CD4-positive, alpha-beta T cell treated with Interleukin-6 for 4 hours (primary cell): ENCODE data around the gene GREB1L.
"Not testable (repeated sequence)": the region's sequence is repeated elsewhere in the genome, so short reads cannot be mapped to it uniquely, and the experiment has no call there.

Experiments used
- DNase-seq: peaks from one replicate; pipeline ENCODE4 v3.0.0-alpha.2; 2020; ENCODE audit warnings: mixed read lengths

The GREB1L gene

GRCh38 chr18:21309248-21309647 is 67.2 kb downstream of the GREB1L start:
- no peak for DNase-seq

GRCh38 chr18:21311980-21312379 is 69.9 kb downstream of the GREB1L start:
- DNase-seq: not testable (repeated sequence)

GRCh38 chr18:21313576-21313975 is 71.5 kb downstream of the GREB1L start:
- no peak for DNase-seq

GRCh38 chr18:21314724-21315123 is 72.7 kb downstream of the GREB1L start:
- no peak for DNase-seq

GRCh38 chr18:21315126-21315525 is 73.1 kb downstream of the GREB1L start:
- DNase-seq: not testable (repeated sequence)

DNA sequence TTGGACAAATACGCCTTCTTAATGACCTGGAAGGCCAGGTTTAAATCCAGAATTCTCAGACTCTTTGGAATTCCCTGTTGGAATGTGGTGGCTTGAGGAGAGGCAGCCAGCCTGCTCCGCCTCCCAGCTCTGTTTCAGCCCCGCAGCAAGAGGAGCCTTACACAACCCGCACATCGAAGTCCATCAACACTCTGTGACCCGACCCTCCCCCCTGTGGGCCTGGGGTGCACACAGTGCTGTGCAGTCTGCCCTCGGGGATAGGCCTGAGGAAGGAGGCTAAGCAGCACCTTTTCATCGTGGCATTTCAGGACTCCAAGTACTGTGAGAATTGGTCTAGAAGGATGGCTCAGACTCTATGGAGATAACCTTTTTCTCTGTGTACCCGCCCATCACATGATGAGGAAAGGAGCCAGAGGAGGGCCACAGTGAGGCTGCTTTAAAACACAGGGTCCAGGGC is 73.7 kb downstream of the GREB1L start:
- DNase-seq: no peak

GRCh38 chr18:21316296-21316695 is 74.3 kb downstream of the GREB1L start:
- no peak for DNase-seq

GRCh38 chr18:21321711-21322110 is 79.7 kb downstream of the GREB1L start:
- no peak for DNase-seq

DNA sequence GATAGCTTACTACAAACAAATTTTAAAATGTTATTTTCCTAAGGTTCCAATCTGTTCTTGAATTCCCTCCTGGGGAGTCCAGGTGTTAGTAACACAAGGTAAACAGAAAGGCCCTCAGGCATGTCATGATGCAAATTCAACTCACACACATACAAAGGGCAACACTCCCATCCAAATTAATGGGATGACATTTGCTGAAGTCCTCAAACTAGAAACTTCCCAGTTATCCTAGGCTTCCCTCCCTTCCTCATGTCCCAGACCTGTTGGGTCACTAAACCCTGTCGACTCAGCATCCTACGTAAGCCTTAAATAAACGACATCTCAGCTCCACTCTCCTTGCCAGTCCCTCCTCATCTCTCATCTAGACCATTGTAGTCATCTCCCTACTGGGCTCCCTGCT is 85.1 kb downstream of the GREB1L start:
- DNase-seq: no peak

- no peak for DNase-seq
Measured at GRCh38 chr18:21330122-21330701, 88.2 kb downstream of the GREB1L start.

DNA sequence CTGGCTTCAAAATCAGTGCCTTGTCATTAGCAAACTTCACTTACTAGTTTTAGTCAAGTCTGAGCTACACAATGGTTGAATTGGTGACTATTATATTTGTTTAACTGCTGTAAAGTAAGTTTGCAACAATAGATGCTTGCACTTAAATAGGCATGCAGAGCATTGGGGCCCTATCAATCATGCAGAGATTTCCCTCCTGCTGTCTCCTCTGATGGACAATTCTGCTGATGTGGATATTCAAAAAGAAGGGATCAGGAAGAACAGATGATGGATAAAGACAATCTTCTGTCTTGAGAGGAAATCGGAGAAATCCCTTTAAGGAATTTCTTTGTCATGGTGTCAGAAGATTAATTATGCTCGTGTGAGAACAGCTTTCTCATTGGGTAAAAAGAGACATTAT is 89.0 kb downstream of the GREB1L start:
- no peak for DNase-seq

GRCh38 chr18:21335927-21336488 is 94.0 kb downstream of the GREB1L start:
- DNase-seq: no peak

DNA sequence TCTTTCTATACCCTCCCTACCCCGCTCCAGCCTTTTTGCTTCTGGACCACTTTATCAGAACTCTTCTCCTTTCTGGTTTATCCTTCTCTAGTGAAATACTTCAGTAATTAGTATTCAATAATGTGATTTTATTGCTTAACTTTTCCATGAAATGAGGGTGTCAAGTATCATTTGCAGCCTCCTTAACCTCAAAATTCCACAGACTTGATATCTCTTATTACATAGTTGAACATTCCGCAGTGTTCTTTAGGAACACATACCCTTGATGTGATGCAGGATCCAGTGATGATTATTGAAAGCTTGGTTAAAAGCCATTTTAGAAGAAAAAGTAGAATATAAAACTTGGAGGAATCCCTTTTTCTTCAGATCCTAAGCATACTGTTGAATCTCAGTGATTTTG is 94.8 kb downstream of the GREB1L start:
- DNase-seq: no peak

DNA sequence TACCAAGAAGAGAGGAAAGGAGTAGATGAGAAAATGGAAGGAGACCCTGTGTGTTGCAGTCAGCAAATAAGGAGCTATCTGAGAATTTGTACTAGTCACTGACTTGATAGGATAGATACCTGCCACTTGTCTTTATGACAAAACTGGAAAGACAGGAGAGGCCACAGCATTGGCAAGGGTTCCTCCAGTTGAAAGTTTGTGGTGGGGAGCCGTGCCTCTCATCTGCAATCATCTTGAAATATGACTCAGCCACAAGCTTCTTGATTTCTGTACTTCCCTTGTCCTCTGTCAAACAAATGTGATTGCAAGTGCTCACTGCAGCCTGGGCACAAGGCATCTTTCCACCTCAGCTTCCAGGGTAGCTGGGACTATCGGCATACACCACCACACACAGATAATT is 99.1 kb downstream of the GREB1L start:
- no peak for DNase-seq

DNA sequence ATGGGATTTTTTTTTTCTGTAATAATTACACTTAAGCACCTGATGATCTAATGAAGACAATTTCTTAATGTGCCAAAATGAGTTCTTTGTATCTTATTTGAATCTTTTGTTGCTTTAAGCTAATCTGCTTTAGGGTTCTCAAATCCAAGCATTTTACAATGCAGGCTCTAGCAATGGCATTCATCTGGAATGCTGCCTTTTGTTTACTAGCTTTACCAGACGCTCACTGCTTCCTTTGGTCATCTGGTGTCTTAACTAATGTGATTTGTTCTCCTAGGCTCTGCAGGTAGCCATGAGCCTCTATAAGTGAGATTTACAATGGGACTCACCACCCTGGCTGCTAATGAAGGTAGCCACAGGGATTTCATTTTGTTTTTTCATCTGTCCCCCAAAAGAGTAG is 100.3 kb downstream of the GREB1L start:
- no peak for DNase-seq

GRCh38 chr18:21344860-21345259 is 102.8 kb downstream of the GREB1L start:
- no peak for DNase-seq

GRCh38 chr18:21345840-21346239 is 103.8 kb downstream of the GREB1L start:
- no peak for DNase-seq

- no peak for DNase-seq
Measured at GRCh38 chr18:21359746-21360145, 117.7 kb downstream of the GREB1L start.

- DNase-seq: no peak
Measured at GRCh38 chr18:21361307-21361880, 119.4 kb downstream of the GREB1L start.

DNA sequence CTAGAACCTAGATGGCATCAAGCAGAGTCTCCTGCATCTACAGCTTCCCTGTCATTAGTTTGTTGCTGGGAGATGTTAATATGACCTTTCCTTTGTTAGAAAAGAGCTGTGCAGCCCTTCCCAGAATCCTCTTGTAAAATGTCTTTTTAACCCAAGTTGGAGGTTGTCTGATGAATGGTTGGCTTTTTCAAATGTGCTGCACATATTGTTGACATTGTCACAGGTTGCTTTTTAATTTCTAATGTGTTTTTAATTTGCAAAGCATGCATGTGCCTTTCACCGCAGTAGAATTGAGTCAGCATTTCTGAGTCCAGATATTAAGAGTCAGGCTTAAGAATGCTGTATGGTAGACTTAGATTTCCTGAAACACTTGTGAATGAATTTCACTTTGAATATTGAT is 120.8 kb downstream of the GREB1L start:
- no peak for DNase-seq

DNA sequence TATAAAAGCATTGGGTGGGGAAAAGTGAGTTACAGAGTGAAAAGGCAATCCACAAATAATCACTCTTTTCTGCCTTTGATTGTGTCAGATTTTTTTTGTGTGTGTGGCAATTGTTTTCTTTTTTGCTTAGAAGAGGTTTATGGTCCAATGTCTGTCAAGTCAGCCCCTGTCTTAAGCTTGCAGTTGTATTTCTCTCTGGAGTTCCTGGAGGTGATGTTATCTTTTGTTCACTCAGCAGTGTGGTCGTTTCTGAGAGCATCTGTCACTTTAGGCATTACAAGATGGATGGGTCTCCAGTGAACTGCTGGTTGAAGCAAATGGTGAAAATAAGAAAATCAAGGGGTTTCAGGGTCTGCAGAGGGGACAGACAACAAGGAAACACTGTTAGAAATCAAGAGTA is 121.3 kb downstream of the GREB1L start:
- no peak for DNase-seq

DNA sequence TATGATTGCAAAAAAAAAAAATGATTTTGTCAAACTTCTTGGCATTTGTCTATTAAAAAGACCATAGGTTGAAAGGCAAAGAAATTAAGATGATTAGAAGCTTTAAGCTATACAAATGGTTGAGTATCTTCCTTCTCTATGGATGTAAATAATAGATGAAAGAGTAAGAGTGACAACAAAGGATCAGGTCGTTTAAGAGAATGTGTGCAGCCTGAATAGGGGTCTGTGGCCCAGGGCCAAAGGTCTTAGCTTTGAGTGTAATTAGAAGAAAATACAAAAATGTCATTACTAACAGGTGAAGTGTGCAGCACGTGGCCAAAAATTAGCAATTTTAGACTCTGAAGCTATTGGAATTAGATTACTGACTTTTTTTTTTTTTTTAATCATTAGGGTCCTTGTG is 122.4 kb downstream of the GREB1L start:
- DNase-seq: no peak

- DNase-seq: no peak
Measured at GRCh38 chr18:21366896-21367295, 124.9 kb downstream of the GREB1L start.

DNA sequence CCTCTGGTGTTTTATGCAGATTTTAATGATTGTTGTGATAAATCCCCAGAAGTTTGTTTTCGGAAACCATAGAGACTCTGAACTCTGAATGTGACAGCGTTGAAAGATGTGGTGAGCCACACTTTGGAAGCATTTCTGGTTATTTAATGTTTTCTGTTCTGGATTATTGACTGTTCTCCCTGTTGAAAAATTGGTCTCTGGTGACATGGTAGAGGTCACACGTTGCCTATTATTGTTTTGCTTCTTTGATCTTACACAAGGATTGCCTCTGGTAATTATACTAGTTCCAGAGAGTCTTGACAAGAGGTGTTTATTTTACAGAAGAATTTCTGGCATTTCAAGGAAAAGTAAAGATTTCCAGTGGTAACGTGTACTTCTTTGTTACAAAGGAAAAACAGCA is 127.1 kb downstream of the GREB1L start:
- DNase-seq: no peak

DNA sequence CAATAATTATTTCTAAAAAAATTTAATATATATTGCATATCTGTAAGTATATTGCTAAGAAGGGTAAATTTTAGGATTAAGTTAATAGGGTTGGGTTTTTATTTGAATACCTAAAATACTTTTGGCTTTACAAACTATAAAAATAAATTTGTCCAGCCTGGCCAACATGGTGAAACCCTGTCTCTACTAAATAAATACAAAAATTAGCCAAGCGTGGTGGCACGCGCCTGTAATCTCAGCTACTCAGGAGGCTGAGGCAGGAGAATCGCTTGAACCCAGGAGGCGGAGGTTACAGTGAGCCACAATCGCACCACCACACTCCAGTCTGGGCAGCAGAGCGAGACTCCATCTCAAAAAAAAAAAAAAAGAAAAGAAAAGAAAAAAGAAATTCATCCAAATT is 127.6 kb downstream of the GREB1L start:
- not testable (repeated sequence) for DNase-seq
